HG03432 (cell line): ENCODE data around the gene HMOX2.

Experiments
- ATAC-seq: cut with Tn5 transposase; IDR thresholded peaks from one replicate; pipeline ENCODE4 v1.9.1; 2021; ENCODE audit warnings: mild to moderate bottlenecking, moderate library complexity; ENCODE audit not compliant: unreplicated experiment

The HMOX2 gene

DNA sequence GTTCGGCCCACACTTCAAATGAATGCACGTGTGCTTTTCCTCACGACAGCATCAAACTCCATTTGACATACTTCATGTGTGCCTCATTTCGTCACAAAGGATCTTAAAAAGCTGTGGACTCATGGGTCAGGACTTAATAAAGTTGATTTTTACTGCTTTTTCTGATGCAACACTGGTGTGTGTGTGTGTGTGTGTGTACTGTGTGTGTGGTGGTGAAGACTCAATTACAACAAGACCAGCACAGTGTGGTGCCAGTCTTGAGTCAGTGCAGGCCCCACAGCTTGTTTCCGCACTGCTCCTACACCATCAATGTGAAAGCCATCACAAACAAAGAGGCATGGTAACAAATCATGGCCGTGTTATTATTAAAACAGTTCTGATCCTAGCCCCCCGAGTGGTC, 44.7 kb downstream of the HMOX2 start:
- no peak for ATAC-seq

DNA sequence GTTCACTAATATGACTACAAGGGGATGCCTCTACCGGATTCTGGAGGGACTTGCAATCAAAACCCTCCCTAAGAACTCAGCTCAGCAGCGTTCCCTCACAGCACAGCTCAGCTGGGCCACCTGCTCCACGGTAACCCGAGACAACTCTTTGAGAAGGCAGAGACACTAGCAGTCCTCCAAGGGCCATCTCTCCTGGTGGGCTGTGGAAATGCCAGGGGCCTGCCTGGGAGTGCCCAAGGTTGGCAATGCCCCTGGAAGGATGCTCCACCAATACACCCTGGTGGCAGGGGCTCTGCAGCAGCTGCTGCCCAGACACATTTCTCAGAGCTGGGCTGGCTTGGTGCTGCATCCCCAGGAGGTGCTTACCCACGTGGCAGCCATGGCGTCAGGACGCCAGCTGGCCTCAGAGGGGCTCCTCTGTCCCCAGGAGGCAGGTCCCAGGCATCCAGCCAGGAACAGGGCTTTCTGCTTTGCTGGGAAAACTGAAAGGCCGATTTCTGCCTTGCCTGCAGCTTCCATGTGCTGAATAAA, 45.9 kb downstream of the HMOX2 start:
- ATAC-seq, result no peak

DNA sequence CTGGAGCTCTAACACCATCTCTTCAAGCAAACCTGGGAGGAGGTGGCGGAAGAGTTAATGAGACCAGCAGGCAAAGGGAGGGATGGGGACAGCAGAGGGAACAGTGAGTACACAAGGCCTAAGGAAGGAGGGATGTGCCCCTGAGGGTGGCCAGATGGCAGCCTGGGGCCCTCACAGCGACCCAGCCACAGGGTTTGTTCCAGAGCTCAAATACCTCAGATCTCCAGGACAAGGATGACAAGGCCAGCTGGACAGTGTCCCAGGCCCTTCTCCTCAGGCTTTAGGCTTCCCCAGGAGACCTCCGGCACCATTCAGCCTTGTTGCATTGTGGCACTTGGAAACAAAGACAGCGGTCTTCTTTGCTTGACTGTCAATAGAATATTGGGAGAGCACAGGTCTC, 47.5 kb downstream of the HMOX2 start:
- ATAC-seq, result no peak

DNA sequence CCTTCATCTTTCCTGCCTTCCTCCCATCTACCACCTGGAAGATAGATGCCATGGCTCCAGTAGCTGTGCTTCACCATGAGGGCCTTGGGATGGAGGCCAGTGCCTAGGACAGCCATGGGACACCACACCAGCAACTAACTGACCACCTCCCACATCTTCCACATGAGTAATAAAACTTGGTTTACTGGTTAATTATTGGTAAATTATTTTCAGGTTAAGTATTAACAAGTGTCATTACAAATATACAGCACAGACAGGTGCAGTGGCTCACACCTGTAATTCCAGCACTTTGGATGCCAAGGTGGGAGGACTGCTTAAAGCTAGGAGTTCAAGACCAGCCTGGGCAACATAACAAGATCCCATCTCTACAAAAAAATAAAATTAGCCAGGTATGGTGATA, 48.4 kb downstream of the HMOX2 start:
- ATAC-seq, result no peak

DNA sequence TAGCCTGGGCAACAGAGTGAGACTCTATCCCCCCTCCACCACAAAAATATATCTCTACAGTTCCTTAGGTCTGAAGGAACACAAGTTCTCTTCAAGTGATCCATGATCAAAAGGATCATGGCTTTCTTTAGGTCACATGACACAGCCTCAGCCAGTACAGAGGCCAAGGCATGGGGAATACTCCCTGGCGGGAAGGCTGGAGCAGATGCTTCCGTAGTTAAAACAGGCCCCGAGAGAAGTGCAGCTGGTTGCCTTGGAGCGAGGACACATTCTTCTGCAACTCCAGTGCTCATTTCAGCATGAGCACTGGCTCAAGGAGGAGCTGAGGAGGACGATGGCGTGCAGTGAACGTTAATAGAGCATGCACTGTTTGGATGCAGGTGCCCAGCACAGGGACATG, 48.9 kb downstream of the HMOX2 start:
- ATAC-seq, result no peak

DNA sequence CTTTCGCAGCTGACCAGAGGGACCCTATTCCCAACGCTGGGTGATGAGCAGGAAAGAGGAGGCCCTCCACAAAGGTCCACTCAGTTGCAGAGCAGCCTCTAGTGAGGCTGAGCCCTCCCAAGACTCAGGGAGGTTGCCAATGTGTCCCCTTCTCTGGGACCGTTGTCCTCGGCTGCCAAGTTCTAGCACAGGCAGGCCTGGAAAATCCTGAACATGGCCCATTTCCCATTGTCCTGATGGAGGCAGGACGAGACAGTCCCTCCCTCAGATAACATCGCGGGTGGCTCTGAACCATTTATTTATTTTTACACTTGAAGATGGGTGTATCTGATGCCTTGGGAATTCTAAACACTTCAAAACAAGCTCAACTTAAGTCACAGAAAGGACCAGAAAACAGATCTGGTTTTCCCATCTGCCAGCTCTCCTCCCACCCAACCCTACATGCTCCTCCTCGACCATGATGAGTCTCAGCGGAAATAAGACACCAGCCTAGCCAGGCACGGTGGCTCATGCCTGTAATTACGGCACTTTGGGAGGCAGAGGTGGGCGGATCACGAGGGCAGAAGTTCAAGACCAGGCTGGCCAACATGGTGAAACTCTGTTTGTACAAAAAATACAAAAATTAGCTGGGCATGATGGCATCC, 49.6 kb downstream of the HMOX2 start:
- no peak for ATAC-seq

DNA sequence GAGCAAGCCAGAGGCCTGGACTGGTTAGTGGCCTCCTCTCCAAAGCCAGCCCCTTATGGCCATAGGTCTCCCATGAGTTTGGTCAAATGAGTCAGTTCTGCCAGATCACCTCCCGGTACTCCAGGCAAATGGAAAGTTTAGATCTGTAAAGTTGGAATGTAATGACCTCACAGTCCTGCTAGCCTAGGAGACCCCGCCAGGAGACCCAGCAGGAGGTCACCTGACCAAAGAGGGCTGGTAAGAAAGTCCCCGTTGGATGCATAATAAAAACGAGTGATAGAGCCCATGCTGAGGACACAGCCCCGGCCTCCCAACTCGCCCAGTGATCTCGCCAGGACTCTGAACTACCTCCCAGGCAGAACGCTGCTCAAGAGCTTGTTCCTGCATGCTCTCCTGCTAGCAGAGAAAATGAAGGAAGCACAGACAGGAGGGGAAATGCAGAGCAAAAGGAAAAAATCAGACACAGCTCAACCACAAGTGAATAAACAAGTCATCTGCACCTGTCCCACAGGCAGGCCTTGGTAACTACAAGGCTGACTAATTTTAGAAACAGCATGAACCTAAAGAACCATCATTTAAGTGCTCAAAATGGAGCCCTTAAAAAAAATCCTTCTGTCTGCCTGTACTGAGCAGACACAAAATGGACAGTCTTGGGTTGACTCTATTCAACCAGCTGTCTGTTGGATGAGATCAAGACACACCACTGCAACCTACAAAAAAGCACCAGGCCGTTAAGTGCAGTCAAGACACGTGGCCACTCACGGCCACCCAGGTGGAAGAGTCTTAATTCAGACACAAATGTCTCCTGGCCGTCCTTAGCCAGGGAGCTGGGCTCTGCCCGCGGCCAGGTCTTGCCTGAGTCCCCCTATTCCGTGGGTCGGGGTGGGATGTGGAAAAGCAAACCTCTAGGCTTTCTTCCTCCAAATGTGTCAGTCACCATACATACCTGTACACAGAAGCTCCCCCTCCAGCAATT, 53.2 kb downstream of the HMOX2 start:
- no peak for ATAC-seq

DNA sequence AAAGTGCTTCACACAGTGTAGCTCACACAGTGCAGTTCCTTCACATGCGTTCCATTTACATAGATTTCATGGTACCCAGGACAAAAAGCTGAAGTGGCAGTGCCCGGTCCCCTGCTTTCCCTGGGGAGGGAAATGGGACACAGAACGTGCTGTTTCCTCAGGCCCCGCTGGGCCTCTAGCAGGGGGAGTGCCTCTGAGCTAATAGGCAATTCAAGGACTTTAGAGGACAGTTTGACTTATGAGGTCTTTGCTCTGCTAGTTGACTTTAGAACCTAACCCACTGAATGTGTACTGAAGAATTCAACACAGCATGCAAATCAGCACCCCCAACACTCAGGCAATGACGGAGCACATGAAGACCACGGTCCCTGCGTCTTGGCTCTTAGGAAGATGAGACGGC, 55.6 kb downstream of the HMOX2 start:
- ATAC-seq, result no peak

DNA sequence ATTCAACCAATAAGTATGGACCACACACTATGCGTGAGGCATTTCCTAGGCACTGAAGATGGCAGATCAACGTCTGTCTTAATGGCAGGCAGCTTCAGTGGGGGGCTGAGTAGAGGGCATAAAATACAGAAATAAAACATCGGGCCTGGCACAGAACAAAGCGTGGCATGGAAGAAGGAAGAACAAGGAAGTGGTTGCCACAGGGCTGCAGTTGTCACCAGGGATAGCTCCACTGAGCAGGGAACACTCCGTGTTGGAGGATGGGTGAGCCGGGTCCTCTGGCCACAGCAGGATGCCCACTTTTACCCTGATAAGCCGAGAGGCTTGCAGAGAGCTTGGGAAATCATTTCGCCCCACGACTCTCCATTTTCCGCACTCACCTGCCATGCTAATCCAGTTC, 56.0 kb downstream of the HMOX2 start:
- no peak for ATAC-seq

DNA sequence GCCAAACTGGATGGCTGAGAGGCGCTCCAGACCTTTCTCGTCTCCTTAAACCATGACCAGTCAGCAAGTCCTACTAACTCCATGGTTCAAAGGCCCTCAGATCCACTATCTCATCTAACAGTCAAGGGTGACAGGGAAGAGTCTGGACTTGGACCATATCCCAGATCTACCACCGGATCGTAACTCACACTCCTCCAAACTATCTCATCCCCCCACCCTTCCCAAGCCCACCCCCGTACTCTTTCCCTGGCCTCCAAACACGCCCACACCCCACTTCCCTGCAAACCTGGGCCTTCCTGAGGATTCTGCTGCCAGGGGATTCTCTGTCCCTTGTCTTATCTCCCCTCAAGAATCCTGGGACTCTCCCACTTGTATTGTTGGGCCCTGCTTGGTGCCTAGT, 57.3 kb downstream of the HMOX2 start:
- no peak for ATAC-seq

DNA sequence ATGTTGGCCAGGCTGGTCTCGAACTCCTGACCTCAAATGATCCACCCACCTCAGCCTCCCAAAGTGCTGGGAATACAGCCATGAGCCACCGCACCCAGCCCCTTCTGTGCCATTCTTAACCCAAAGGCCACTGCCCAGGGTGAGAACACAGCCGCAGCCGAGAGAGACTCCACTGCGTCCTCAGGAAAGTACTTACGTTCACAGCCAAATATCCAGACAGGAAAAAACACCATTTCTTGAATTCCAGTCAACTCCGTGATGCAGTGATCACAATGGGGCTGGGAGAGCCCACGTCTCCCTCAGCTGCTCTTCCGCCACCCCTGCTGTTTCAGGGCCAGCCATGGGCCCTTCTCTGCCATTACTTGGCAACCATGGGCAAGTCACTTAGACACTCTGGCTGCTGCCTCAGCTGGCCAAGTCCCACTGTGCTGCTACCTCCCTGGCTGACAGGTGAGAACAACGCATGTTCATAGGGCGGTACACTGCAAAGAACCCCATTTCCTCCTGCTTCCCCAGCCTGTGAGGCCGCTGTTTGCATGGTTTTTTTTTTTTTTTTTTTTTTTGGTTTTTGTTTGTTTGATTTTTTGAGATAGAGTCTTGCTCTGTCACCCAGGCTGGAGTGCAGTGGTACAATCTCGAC, 58.1 kb downstream of the HMOX2 start:
- ATAC-seq, result no peak

DNA sequence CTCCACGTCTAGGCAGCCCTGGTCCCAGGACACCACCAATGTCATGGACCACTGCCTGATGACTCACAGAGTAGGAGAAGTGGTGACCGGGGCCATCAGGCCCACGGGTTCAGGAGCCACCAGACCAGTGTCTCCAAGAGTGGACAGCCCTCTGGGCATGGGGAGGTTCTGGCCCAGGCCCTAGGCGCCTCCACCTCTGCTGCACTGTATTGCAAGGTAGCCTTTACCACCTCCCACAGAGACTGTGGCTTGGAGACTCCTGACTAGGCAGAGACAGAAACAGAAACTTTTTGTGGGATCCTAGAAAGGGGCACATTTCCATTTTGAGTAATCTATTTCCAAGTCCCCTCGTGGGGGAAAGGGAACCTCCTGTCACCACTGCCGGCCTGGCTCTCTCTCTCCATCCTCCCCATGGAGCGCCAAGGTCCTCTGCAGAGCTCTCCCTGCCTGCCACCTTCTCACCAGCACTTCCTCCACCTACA, 59.5 kb downstream of the HMOX2 start:
- no peak for ATAC-seq

DNA sequence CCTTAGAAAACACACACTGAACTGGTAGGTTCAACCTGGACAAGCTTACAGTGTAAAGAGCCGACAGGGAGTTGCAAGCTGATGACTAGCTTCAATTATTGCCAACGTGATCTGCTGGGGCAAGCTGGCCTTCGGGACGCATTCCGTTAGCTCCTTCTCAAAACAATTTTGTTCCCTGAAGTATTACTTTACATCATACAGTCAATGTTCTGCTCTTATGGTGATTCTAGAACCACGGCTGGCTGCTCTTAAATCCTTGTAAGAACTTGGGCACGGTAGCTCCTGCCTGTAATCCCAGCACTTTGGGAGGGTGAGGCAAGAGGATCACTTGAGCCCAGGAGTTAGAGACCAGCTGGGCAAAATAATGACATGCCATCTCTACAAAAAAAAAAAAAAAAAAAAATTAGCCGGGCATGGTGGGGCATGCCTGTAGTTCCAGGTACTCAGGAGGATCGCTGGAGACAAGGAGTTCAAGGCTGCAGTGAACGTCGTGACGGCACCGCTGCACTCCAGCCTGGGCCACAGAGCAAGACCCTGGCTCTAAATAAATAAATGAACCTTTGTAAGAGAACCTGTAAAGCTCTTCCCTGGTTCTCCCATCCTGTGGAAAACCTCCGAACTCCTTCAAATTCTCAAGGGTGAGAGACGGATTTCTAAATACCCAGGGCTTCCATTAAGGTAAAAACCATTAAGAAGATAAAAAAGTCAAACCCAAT, 60.4 kb downstream of the HMOX2 start:
- ATAC-seq, result no peak

DNA sequence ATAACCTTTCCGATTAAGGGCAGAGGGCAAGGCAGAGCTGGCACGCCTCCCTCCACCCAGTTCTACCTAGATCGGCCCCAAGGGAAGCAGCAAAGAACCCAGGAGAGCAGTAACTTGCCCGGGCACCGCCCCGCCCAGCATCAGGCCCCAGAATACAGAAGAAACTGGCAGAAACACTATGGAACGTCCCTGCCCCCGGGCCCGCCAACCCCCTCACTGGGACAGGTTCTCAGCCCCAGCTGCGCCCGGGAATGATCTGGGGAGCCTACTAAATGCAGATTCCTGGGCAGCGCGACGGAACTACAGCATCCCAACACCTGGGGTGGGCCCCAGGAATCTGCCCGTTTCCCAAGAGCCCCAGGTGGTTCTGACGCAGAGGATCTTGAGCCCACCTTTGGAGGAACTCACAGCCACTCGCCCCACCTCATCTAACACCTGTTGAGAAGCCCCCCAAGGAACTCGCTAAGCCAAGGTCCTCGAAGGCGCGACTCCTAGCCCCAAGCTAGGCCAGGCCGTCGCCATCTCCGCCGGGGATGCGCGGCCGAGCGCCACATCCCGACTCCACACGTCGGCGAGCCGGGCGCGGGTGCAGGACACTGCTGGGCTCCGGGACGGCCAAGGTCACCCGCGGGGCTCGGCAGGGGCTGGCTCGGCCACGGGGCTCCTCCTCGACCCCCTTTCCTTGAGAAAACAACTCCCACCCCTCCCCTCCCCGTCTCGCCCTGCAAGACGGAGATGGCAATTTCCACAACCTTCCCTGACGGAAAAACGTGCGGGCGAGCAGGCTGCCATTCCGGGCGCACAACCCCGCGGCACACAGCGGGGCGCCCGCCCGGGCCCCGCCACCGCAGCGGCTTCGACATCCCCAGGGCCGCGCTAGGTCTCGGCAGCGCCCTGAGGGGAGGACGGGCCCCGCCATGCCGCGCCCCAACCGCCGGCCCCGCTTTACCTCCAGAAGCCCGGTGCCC, 61.5 kb downstream of the HMOX2 start:
- peak; percentile 32 for ATAC-seq

DNA sequence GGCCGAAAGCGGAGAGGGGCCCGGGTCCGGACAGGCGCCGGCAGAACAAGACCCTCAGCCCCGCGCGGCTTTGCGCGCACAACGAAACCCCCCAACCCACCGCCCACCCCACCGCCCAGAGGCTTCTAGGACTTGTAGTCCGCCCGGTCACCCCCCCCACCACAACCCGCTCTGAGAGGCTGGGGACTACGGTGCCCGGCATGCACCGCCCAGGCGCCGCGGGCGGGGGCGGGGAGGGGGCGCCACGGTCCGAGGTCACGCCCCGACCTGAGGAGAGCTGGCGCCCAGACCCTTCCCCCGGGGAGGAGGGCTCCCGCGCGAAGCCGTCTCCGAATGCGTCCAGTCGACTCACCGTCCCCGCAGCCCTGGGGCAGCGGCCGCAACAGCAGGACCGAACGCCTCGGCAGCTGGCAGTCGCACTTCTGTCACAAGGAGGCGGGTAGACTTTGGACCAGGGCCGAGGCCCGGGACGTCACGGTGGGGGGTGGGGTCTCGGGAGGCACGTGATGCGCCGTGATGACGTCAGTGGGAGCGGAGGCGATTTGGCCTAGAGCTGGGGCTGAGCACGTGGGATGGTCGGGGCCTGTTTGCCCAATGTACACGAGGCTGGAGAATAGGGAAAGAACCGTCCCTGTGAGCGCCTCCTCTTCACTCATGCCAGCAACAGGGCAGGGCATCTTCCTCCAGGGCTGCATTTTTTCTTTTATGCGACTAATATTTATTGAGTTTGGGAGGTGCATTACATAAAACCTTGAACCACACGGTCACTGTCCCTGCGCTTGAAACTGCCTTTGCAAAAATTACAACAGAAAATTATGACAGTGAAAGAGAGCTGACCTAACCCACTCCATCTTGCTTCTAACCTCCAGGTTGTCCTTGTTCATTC, 62.4 kb downstream of the HMOX2 start, which contains the start of gene CDIP1:
CDIP1 (minus strand) TSS at position 424 of the 886 bp plus-strand sequence. CDS start 24,643 bp downstream, outside the sequence.
- peak; percentile 82 for ATAC-seq

DNA sequence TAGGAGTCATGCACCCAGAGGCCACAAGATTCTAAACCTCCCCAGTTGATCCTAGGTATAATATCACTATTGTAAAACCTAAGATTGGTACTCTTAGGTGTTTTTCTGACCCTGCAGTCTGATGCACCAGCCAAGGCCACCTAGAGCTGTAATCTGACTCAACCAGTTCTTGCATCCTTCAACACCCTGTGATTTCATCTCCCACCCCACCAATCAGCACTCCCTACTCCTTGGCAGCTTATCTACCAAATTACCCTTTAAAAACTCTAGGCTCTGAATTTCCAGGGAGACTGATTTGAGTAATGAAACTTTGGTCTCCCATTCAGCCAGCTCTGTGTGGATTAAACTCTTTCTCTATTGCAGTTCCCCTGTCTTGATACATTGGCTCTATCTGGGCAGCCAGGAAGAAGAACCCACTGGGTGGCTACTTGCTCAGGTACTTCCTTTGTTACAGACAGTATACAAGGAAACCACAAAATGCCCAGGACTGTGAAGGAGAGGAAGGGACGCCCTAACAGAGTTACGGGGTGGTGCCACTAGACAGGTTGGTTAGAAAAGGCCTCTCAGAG, 63.6 kb downstream of the HMOX2 start:
- no peak for ATAC-seq

DNA sequence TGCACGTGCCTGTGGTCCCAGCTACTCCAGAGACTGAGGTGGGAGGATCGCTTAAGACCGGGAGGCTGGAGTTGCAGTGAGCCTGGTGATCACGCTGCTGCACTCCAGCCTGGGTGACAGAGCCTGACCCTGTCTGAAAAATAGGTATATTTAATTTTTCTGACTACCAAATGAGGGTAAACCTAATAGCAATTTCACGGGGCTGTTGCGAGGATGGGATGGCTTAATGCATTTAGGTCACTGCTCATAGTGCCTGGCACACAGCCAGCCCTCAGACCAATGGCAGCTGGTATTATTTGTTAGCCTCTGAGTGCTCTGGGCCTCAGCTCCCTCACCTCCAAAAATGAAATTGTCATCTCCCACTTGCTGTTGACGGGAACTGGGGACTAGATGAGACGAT, 68.3 kb downstream of the HMOX2 start:
- no peak for ATAC-seq

DNA sequence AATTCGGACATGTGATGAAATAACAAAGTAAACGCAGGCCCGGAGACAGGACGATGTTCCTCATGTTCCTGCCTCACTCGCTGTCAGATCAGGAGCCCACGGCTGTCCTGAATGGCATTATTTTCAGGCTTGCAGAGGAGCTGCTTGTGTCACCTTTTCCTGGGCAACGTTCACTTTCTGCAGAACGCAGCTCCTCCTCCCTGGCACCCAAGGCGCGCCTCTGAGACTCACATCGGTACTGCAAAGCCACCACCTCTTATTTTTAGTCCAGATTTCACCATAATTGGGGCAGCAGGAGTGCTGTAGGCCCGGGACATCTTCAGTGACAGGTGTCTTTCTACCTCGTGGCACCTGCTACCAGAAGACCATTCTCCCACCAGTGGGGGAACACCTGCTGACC, 71.9 kb downstream of the HMOX2 start:
- no peak for ATAC-seq
